ENCODE results near the gene ATP8A2.

- TF ChIP-seq CTCF (IDR thresholded peaks at IDR 0.05) (no peak), POLR2A (IDR thresholded peaks at IDR 0.05) (no peak)
Observed at GRCh38 chr13:25966086-25966485, 594.3 kb downstream of the ATP8A2 start.

All from right lobe of liver (tissue), 4 donors.